ENCODE results near the gene AMT. TPM values are rescaled to one million over a fixed set of nuclear protein-coding genes. Genes with fewer than 3 reads are reported as not detected.

The AMT gene
- total and polyA plus RNA-seq, 8 donors = 9.2 to 43.5 (median 14.3) TPM

DNA sequence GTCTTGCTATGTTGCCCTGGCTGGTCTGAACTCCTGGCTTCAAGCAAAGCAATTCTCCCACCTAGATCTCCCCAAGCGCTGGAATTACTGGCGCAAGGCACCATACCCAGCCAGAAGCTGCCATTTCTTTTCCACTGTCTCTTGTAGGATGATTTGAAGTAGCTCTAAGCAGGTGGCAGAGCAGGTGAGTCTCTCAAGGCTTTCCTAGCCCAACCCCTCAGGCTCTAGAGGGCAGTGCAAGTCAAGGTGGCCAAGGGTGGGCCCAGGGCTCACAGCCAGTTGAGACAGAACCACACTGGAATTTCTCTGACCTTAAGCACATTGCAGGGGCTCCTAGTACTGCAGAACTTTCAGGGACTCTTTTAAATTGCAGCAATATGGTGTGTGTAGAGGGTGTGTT lies 32.2 kb upstream of the AMT start:
- WGBS, 2 donors = 32 to 50% methylated on average over 2 of the region's 2 CpGs
- Histone ChIP-seq H3K4me3 (no peak overlapping the region), H3K27ac (peak overlapping the region in 3 of 4 donors; percentile 25 to 55 (median 42)), H3K9me3 (no peaks in the 10 kb centered on the region), H3K4me1 (peaks cover 7 to 33% (median 13%) of the 10 kb centered on the region in 3 donors), H3K27me3 (no peaks in the 10 kb centered on the region), H3K36me3 (no peaks in the 10 kb centered on the region)
- TF ChIP-seq, protein P1, sequence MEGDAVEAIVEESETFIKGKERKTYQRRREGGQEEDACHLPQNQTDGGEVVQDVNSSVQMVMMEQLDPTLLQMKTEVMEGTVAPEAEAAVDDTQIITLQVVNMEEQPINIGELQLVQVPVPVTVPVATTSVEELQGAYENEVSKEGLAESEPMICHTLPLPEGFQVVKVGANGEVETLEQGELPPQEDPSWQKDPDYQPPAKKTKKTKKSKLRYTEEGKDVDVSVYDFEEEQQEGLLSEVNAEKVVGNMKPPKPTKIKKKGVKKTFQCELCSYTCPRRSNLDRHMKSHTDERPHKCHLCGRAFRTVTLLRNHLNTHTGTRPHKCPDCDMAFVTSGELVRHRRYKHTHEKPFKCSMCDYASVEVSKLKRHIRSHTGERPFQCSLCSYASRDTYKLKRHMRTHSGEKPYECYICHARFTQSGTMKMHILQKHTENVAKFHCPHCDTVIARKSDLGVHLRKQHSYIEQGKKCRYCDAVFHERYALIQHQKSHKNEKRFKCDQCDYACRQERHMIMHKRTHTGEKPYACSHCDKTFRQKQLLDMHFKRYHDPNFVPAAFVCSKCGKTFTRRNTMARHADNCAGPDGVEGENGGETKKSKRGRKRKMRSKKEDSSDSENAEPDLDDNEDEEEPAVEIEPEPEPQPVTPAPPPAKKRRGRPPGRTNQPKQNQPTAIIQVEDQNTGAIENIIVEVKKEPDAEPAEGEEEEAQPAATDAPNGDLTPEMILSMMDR (IDR thresholded peaks at IDR 0.05) = peak in 3 of 4 donors; percentile 15 to 26 (median 16)
- intact Hi-C loops (cut with DNase I) = no loop called here
- DNase-seq (peak in 5 of 6 donors; percentile 52 to 78 (median 60)), FAIRE-seq (no peak), ATAC-seq (peak; percentile 39 to 85 (median 76))

DNA sequence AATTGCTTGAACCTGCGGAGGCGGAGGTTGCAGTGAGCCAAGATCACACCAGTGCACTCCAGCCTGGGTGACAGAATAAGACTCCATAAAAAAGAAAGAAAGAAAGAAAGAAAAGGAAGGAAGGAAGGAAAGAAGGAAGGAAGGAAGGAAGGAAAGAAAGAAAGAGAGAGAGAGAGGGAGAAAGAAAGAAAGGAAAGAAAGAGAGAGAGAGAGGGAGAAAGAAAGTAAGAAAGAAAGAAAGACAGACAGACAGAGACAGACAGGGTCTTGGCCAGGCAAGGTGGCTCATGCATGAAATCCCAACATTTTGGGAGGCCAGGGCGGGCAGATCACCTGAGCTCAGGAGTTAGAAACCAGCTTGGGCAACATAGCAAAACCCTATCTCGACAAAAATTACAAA lies 31.3 kb upstream of the AMT start:
- no peak overlapping the region for H3K4me3 ChIP-seq
- no peaks in the 10 kb centered on the region for H3K27me3 ChIP-seq
- H3K4me1 ChIP-seq = peaks cover 7 to 30% (median 7%) of the 10 kb centered on the region in 3 donors
- intact Hi-C loops (cut with DNase I) = no loop called here
- TF ChIP-seq, protein P1 (IDR thresholded peaks at IDR 0.05) = no peak
- no peak for DNase-seq
- H3K27ac ChIP-seq = no peak overlapping the region
- no peak for ATAC-seq
- no peaks in the 10 kb centered on the region for H3K36me3 ChIP-seq
- WGBS, 2 donors = 88 to 91% methylated on average over 4 of the region's 4 CpGs
- H3K9me3 ChIP-seq = no peaks in the 10 kb centered on the region
- FAIRE-seq = no peak

DNA sequence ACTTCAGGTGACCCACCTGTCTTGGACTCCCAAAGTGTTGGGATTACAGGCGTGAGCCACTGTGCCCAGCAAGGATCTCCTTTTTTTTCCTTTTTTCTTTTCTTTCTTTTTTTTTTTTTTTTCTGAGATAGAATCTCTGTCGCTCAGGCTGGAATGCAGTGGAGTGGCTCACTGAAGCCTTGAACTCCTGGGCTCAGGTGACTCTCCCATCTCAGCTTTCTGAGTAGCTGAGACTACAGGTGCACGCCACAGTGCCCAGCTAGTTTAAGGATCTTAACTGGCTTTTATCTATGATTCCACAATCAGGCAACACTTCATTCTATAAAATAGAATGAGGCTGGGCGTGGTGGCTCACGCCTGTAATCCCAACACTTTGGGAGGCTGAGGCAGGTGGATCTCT lies 23.1 kb upstream of the AMT start:
- ATAC-seq = no peak
- Histone ChIP-seq H3K4me3 (no peak overlapping the region), H3K4me1 (no peaks in the 10 kb centered on the region), H3K27ac (no peak overlapping the region), H3K9me3 (no peaks in the 10 kb centered on the region), H3K36me3 (no peaks in the 10 kb centered on the region), H3K27me3 (no peaks in the 10 kb centered on the region)
- WGBS, 2 donors = 92 to 94% methylated on average over 5 of the region's 5 CpGs
- TF ChIP-seq, protein P1 (IDR thresholded peaks at IDR 0.05) = no peak
- intact Hi-C loops (cut with DNase I) = loop anchor here in 1 of 3 donors (10.0 kb wide), 1 partner anchor 461 kb away; no protein-coding TSS in a partner anchor
- DNase-seq = no peak
- no peak for FAIRE-seq

DNA sequence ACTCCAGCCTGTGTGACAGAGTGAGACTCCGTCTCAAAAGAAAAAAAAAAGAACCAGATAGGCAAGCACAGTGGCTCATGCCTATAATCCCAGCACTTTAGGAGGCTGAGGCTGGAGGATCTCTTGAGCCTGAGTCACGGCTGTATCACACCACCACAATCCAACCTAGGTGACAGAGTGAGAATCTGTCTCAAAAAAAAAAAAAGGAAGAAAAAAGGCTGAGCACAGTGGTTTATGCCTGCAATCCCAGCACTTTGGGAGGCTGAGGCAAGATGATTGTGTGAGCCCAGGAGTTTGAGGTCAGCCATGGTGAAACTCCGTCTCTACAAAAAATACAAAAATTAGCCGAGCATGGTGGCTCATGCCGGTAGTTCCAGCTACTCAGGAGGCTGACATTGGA lies 12.5 kb upstream of the AMT start:
- TF ChIP-seq, protein P1 (IDR thresholded peaks at IDR 0.05) = no peak
- H3K27ac ChIP-seq = no peak overlapping the region
- ATAC-seq (no peak), FAIRE-seq (no peak), DNase-seq (no peak)
- intact Hi-C loops (cut with DNase I) = no loop called here
- H3K4me3 ChIP-seq = no peak overlapping the region
- H3K4me1 ChIP-seq = no peaks in the 10 kb centered on the region
- H3K9me3 ChIP-seq = no peaks in the 10 kb centered on the region
- H3K36me3 ChIP-seq = no peaks in the 10 kb centered on the region
- H3K27me3 ChIP-seq = no peaks in the 10 kb centered on the region
- WGBS, 2 donors = 87 to 89% methylated on average over 5 of the region's 5 CpGs

DNA sequence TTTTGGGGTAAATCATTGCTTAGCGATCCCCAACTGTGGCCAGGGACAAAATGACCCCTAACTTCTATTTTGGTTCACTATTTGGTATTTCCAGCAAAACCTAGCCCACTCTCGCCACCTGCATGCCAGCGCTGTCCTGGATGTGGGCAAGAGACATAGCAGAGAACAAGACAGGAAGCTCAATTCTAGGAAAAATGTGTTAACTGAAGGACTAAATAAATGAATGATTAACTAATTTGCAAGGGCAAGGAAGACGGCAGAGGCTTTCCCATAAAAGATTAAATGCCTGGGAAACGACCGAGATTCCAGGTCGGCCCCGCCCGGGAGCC lies 6.4 kb upstream of the AMT start:
- Histone ChIP-seq H3K4me1 (peaks cover 0 to 5% (median under 1%) of the 10 kb centered on the region in 3 donors), H3K4me3 (peak overlapping the region; percentile 21 to 72 (median 64)), H3K27ac (peak overlapping the region; percentile 86 to 93 (median 87)), H3K36me3 (peaks cover 0 to 6% (median 0%) of the 10 kb centered on the region in 3 donors), H3K9me3 (no peaks in the 10 kb centered on the region), H3K27me3 (no peaks in the 10 kb centered on the region)
- DNase-seq (no peak), ATAC-seq (peak in 2 of 4 donors; percentile 15 to 29), FAIRE-seq (no peak)
- intact Hi-C loops (cut with DNase I) = no loop called here
- TF ChIP-seq, protein P1 (IDR thresholded peaks at IDR 0.05) = no peak
- 4 to 5% methylated on average over 9 of the region's 9 CpGs for WGBS, 2 donors
